ENCODE results near the gene TSPYL1. TPM values are rescaled to one million over a fixed set of nuclear protein-coding genes. Genes with fewer than 3 reads are reported as not detected.

Gene TSPYL1
- total and polyA plus RNA-seq, 2 of the 8 experiments (the other 6 are each of a cell fraction or from before 2014, with no cell fraction given), result 33.2 to 79.1 TPM

DNA sequence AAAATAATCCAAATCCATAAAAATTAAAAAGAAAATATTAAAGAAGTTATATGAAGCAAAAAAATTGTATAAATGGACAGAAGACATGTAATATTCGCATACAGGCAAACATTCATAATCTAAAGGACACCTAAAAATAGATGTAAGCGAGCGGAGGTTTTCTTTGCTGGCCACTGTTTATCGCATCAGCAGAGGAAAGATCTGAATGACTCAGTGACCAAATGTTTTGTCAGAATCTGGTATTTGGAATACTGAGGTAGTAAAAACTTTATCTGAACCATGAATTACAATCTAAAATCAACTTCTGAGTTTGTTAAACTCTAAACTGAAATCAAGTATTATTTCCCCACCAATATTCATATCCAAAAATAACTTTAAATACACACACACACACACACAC is 33.6 kb downstream of the TSPYL1 start:
- Histone ChIP-seq H3K27me3 (replicated peaks in 1 of 4; ENCODE audit: control insufficient read depth in 3 of 4, extremely low read depth in 1 of 4, insufficient read depth in 3 of 4, low read length in 3 of 4) (no peaks in the 10 kb centered on the region), H3K9ac (replicated peaks in 1 of 4; ENCODE audit: extremely low read depth in 1 of 4, low read depth in 3 of 4, low read length in 3 of 4) (no peak overlapping the region), H2AFZ (ENCODE audit: low read length) (no peak overlapping the region), H2BK15ac (ENCODE audit: low read length) (no peak overlapping the region), H4K5ac (ENCODE audit: insufficient read length, low read depth, low read length) (no peak overlapping the region), H3K79me2 (ENCODE audit: control insufficient read depth in 1 of 2, insufficient read depth in 2 of 2, low read length in 2 of 2) (peaks cover 0 to 23% of the 10 kb centered on the region in 2 experiments; a peak in 2 of 4 replicates), H2BK12ac (ENCODE audit: low read depth, low read length) (no peak overlapping the region), H3K79me1 (ENCODE audit: low read depth, low read length) (0 out of 2 replicates have a peak, but pooled peaks cover 3% of the 10 kb centered on the region), H2BK5ac (ENCODE audit: low read depth, low read length) (no peak overlapping the region), H2BK120ac (replicated peaks; ENCODE audit: low read depth, low read length) (no peak overlapping the region), H3K23me2 (ENCODE audit: low read depth, low read length) (no peaks in the 10 kb centered on the region; the same call in 1 of the 2 replicates), H3K9me3 (ENCODE audit: insufficient read depth in 2 of 2, low read depth in 1 of 2, low read length in 1 of 2) (no peaks in the 10 kb centered on the region), H3K56ac (replicated peaks; ENCODE audit: insufficient read length, low read depth, low read length) (no peak overlapping the region), H3K4me2 (ENCODE audit: insufficient read depth in 1 of 2, low read depth in 2 of 2, low read length in 2 of 2) (no peak overlapping the region), H2BK20ac (ENCODE audit: low read length) (no peak overlapping the region), H3K14ac (ENCODE audit: insufficient read length) (no peak overlapping the region), H3K23ac (ENCODE audit: insufficient read length) (no peak overlapping the region), H3K4me1 (replicated peaks in 1 of 4; ENCODE audit: control insufficient read depth in 3 of 4, insufficient read depth in 4 of 4, low read length in 3 of 4) (peaks cover 4 to 9% (median 4%) of the 10 kb centered on the region in 4 experiments; a peak in 5 of 7 replicates), H3K36me3 (ENCODE audit: control insufficient read depth in 2 of 4, insufficient read depth in 4 of 4, low read length in 3 of 4) (peaks cover 0 to 5% (median 1%) of the 10 kb centered on the region in 4 experiments; a peak in 2 of 8 replicates), H4K91ac (replicated peaks; ENCODE audit: insufficient read length, low read length) (no peak overlapping the region), H2AK5ac (ENCODE audit: low read depth, low read length) (no peak overlapping the region), H3K4me3 (ENCODE audit: extremely low read depth in 1 of 4, insufficient read depth in 2 of 4, low read depth in 3 of 4, low read length in 4 of 4) (no peak overlapping the region), H4K20me1 (replicated peaks in 1 of 2; ENCODE audit: control insufficient read depth in 1 of 2, insufficient read depth in 2 of 2, low read length in 2 of 2) (no peaks in the 10 kb centered on the region), H3K18ac (ENCODE audit: extremely low read depth, low read length) (no peak overlapping the region), H4K8ac (ENCODE audit: extremely low read depth, insufficient read depth, low read length) (no peak overlapping the region), H3K4ac (replicated peaks; ENCODE audit: insufficient read length, low read depth, low read length) (no peak overlapping the region), H3K27ac (ENCODE audit: low read depth, low read length) (no peak overlapping the region)
- no peak for FAIRE-seq
- ChIA-PET POLR2A (ENCODE audit: partially characterized antibody) (interaction anchor here (0.9 kb wide), 1 partner anchor 8 kb away, joined by 3 read pairs; the partner anchor contains the start of gene TSPYL4), CTCF (ENCODE audit: partially characterized antibody) (interaction anchor here (2.2 kb wide), 1 partner anchor 23 kb away, joined by 6 read pairs; no protein-coding TSS in a partner anchor)
- WGBS, 2 experiments (ENCODE audit: extremely low coverage in 1 of 2, insufficient coverage in 1 of 2, insufficient read length in 1 of 2, insufficient replicate concordance in 2 of 2, low coverage in 1 of 2, low lambda C conversion rate in 2 of 2, missing lambda C conversion rate in 1 of 2), result 95% methylated on average over 4 of the region's 4 CpGs; no CpG with 5 or more reads in 1 of the 2 experiments
- no peak for DNase-seq (ENCODE audit: low read depth in 1 of 2, low spot score in 2 of 2)
- TF ChIP-seq GABPA (IDR thresholded peaks at IDR 0.05; ENCODE audit: borderline replicate concordance, insufficient read depth, low read length), result no peak
- TF ChIP-seq CREB1 (IDR thresholded peaks at IDR 0.05), result no peak
- TF ChIP-seq SRF (IDR thresholded peaks at IDR 0.05; ENCODE audit: low read depth, low read length), result no peak
- no peak for TF ChIP-seq KDM4A (IDR thresholded peaks at IDR 0.05; ENCODE audit: low read depth, low read length, severe bottlenecking)
- TF ChIP-seq, protein P1, sequence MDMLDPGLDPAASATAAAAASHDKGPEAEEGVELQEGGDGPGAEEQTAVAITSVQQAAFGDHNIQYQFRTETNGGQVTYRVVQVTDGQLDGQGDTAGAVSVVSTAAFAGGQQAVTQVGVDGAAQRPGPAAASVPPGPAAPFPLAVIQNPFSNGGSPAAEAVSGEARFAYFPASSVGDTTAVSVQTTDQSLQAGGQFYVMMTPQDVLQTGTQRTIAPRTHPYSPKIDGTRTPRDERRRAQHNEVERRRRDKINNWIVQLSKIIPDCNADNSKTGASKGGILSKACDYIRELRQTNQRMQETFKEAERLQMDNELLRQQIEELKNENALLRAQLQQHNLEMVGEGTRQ (IDR thresholded peaks at IDR 0.05; ENCODE audit: low read length), result no peak
- TF ChIP-seq CHD1 (IDR thresholded peaks at IDR 0.05; ENCODE audit: low read depth, low read length), result no peak
- no peak for TF ChIP-seq KDM1A (IDR thresholded peaks at IDR 0.05; ENCODE audit: borderline replicate concordance, low read length)
- TF ChIP-seq EGR1 (IDR thresholded peaks at IDR 0.05; ENCODE audit: borderline replicate concordance, low read depth, low read length), result no peak
- TF ChIP-seq CTBP2 (IDR thresholded peaks at IDR 0.05; ENCODE audit: borderline replicate concordance, insufficient read depth, insufficient read length, low read length), result no peak
- no peak for TF ChIP-seq RXRA (IDR thresholded peaks at IDR 0.05; ENCODE audit: insufficient read depth, low read depth, low read length)
- no peak for TF ChIP-seq TAF1 (IDR thresholded peaks at IDR 0.05; ENCODE audit: low read depth, low read length)
- TF ChIP-seq EZH2 (IDR thresholded peaks at IDR 0.05; ENCODE audit: low read depth, low read length, severe bottlenecking), result no peak
- no peak for TF ChIP-seq HDAC6 (IDR thresholded peaks at IDR 0.05; ENCODE audit: low read depth, low read length)

Data from H1 (cell line).